HCT116 (cell line): ENCODE measurements around the gene SPIRE2. TPM values are rescaled to one million over a fixed set of nuclear protein-coding genes. Genes with fewer than 3 reads are reported as not detected.

Experiments used
- ATAC-seq: fragments of 200-7000 bp; cut with Tn5 transposase; 2 replicates; pipeline ENCODE4 v1.9.1; 2020; ENCODE audit warnings: mild to moderate bottlenecking, moderate library complexity
- BruUV-seq: library from RNA; stranded (reverse); fragments of 400-500 nt; replicated peaks from 2 replicates; lab custom pipeline; 2021; lab: Mats Ljungman, UMichigan
- CTCF ChIA-PET: fragments of 300-600 bp; sonication (Branson Sonifier 250); formaldehyde crosslinking; loops from one replicate; lab custom pipeline; 2021; ENCODE audit warnings: antibody characterized with exemption; lab: Charles Lee
- POLR2A ChIA-PET: fragments of 300-600, 350-600 bp; sonication (Branson Sonifier 250); formaldehyde crosslinking; loops from one replicate; lab custom pipeline; 2021; ENCODE audit warnings: antibody characterized with exemption; lab: Charles Lee
- RAD21 ChIA-PET, 2 experiments: fragments of 300-600 bp; sonication (Branson Sonifier 250); formaldehyde crosslinking; loops; one replicate each; lab custom pipeline; 2023; ENCODE audit warnings: low total read pairs in 2 of 2; ENCODE audit not compliant: uncharacterized antibody in 2 of 2, unreplicated experiment in 2 of 2, low non-redundant PET in 1 of 2; lab: Charles Lee
- DNase-seq: peaks from one replicate; pipeline ENCODE4 v3.0.0-alpha.2; 2010; ENCODE audit warnings: low read depth, low spot score
- H2AFZ ChIP-seq: fragments of 200-600 bp; shearing (Covaris generic), sonication (generic); 2 replicates; pipeline ENCODE4 v1.6.1; 2017; ENCODE audit warnings: low read depth, mixed run types, mixed read lengths, antibody characterized with exemption, low read length; ENCODE audit not compliant: poor library complexity, severe bottlenecking
- H3K27ac ChIP-seq: 2 replicates; pipeline ENCODE4 v1.5.1; 2012; ENCODE audit warnings: low read depth, low read length
- H3K27me3 ChIP-seq: fragments of 200-600 bp; sonication (generic); 2 replicates; pipeline ENCODE4 v1.6.1; 2016; ENCODE audit warnings: mixed run types, low read length, mixed read lengths; ENCODE audit not compliant: insufficient read depth
- H3K36me3 ChIP-seq, 2 experiments: fragments of 200-500 bp in 1 of 2; fragments of 200-600 bp in 1 of 2; sonication (Bioruptor generic) in 1 of 2; sonication (generic) in 1 of 2; 2 replicates each; pipeline versions ENCODE4 v1.5.1 to v1.6.1; 2014 to 2016; ENCODE audit warnings: low read length in 2 of 2, inconsistent platforms in 1 of 2, mixed read lengths in 1 of 2, mixed run types in 1 of 2; ENCODE audit not compliant: insufficient read depth in 2 of 2, control insufficient read depth in 1 of 2
- H3K4me1 ChIP-seq, 2 experiments: fragments of 200-600 bp in 1 of 2; sonication (generic) in 1 of 2; 2 replicates each; pipeline versions ENCODE4 v1.5.1 to v1.6.1; 2012 to 2017; ENCODE audit warnings: low read length in 2 of 2, inconsistent platforms in 1 of 2, mild to moderate bottlenecking in 1 of 2, mixed read lengths in 1 of 2, mixed run types in 1 of 2, moderate library complexity in 1 of 2; ENCODE audit not compliant: insufficient read depth in 2 of 2, control insufficient read depth in 1 of 2
- H3K4me2 ChIP-seq: fragments of 200-600 bp; sonication (generic); 2 replicates; pipeline ENCODE4 v1.6.1; 2017; ENCODE audit warnings: mixed run types, low read length, mixed read lengths
- H3K4me3 ChIP-seq, 2 experiments: fragments of 200-600 bp in 1 of 2; sonication (generic) in 1 of 2; replicated peaks in 1 of 2; 2 replicates each; pipeline ENCODE4 v1.5.1; 2011 to 2016; ENCODE audit warnings: low read length in 2 of 2, control low read depth in 1 of 2, low read depth in 1 of 2, mild to moderate bottlenecking in 1 of 2, mixed read lengths in 1 of 2, mixed run types in 1 of 2
- H3K79me2 ChIP-seq: fragments of 200-600 bp; sonication (generic); 2 replicates; pipeline ENCODE4 v1.6.1; 2017; ENCODE audit warnings: mild to moderate bottlenecking, mixed run types, low read length, moderate library complexity, mixed read lengths; ENCODE audit not compliant: insufficient read depth
- H3K9ac ChIP-seq: fragments of 200-600 bp; sonication (generic); 2 replicates; pipeline ENCODE4 v1.6.1; 2016; ENCODE audit warnings: low read length, mixed read lengths
- H3K9me2 ChIP-seq: fragments of 200-600 bp; sonication (generic), shearing (Covaris generic); 2 replicates; pipeline ENCODE4 v1.6.1; 2017; ENCODE audit warnings: mixed run types, mild to moderate bottlenecking, moderate library complexity; ENCODE audit not compliant: insufficient read depth
- H3K9me3 ChIP-seq, 2 experiments: fragments of 200-500 bp in 1 of 2; fragments of 200-600 bp in 1 of 2; sonication (Bioruptor generic) in 1 of 2; sonication (generic) in 1 of 2; 2 replicates each; pipeline ENCODE4 v1.6.1; 2014 to 2017; ENCODE audit warnings: low read length in 2 of 2, mixed read lengths in 2 of 2, inconsistent platforms in 1 of 2, low read depth in 1 of 2, mild to moderate bottlenecking in 1 of 2, mixed run types in 1 of 2, moderate library complexity in 1 of 2; ENCODE audit not compliant: control insufficient read depth in 1 of 2, insufficient read depth in 1 of 2
- H4K20me1 ChIP-seq: fragments of 200-600 bp; sonication (generic), shearing (Covaris generic); 2 replicates; pipeline ENCODE4 v1.6.1; 2017; ENCODE audit warnings: mixed run types, mild to moderate bottlenecking, moderate library complexity; ENCODE audit not compliant: insufficient read depth
- CEBPB ChIP-seq: IDR thresholded peaks from 2 replicates; pipeline ENCODE4 v1.6.1; 2012; ENCODE audit warnings: low read depth
- EGR1 ChIP-seq: IDR thresholded peaks from 2 replicates; pipeline ENCODE4 v1.6.1; 2012; ENCODE audit warnings: low read depth
- EZH2phosphoT487 ChIP-seq: fragments of 200-600 bp; IDR thresholded peaks from 2 replicates; pipeline ENCODE4 v1.6.1; 2018; ENCODE audit warnings: antibody characterized with exemption, borderline replicate concordance
- FOSL1 ChIP-seq: IDR thresholded peaks from 2 replicates; pipeline ENCODE4 v1.6.1; 2012; ENCODE audit warnings: low read depth
- JUND ChIP-seq: IDR thresholded peaks from 2 replicates; pipeline ENCODE4 v1.6.1; 2012
- RAD21 ChIP-seq: IDR thresholded peaks from 2 replicates; pipeline ENCODE4 v1.6.1; 2012; ENCODE audit warnings: low read depth, mild to moderate bottlenecking
- SP1 ChIP-seq: IDR thresholded peaks from 2 replicates; pipeline ENCODE4 v1.6.1; 2012; ENCODE audit warnings: low read depth
- SRF ChIP-seq: IDR thresholded peaks from 2 replicates; pipeline ENCODE4 v1.6.1; 2012; ENCODE audit warnings: low read depth
- TCF7L2 ChIP-seq: IDR thresholded peaks from 2 replicates; pipeline ENCODE4 v1.7.0; 2011; ENCODE audit warnings: borderline replicate concordance, inconsistent platforms; ENCODE audit not compliant: insufficient read depth, insufficient read length; ENCODE audit errors: extremely low read depth
- intact Hi-C: fragments of 100-400 bp; cut with micrococcal nuclease; formaldehyde crosslinking; loops from 2 replicates; pipeline ENCODE4 v1.10.0; 2022
- total RNA-seq: library from RNA; stranded (reverse); gene quantifications from one replicate; pipeline ENCODE4 v1.2.1, GENCODE V29; 2021; ENCODE audit not compliant: unreplicated experiment
- TF ChIP-seq, protein P1 (sequence below): IDR thresholded peaks from 2 replicates; pipeline ENCODE4 v1.6.1; 2011; ENCODE audit warnings: mild to moderate bottlenecking, low read length, moderate library complexity; ENCODE audit not compliant: insufficient replicate concordance; ENCODE audit errors: extremely low read depth
- TF ChIP-seq, protein P2 (sequence below): IDR thresholded peaks from 2 replicates; pipeline ENCODE4 v1.6.1; 2012; ENCODE audit warnings: low read depth

Gene SPIRE2
- total RNA-seq, 1 experiment from 2014 or later, result 21.2 TPM

DNA sequence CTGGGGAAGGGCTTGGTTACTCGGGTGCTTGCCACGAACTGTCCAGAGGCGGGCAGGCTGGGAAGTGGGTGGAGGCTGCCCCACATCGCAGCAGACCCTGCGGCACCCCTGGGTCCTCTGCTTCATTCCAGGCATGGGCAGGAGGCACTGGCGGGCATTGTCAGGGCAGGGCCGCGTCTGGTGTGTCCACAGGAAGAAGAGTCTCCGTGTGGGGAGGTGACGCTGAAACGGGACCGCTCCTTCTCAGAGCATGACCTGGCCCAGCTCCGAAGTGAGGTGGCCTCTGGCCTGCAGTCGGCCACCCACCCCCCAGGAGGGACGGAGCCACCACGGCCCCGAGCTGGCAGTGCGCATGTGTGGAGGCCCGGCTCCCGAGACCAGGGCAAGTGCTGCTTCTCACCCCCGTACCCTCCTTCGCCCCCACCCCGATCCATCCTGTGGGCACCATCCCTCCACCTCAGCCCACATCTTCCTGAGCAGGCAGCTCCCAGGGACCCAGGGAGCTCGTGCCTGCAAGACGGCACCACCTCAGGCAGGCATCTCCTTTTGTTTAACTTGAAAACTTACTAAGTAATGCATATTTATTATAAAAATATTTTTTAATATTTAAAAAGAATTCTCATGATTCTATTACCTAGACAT, 30.8 kb downstream of the SPIRE2 start:
- H3K79me2 ChIP-seq, result no peaks in the 10 kb centered on the region
- no peak overlapping the region for H3K27ac ChIP-seq
- H3K4me3 ChIP-seq, result no peak overlapping the region
- H2AFZ ChIP-seq, result no peak overlapping the region
- intact Hi-C loops, result no loop called here
- DNase-seq, result no peak
- H3K36me3 ChIP-seq, result no peaks in the 10 kb centered on the region; a peak in 1 of 4 replicates
- TF ChIP-seq SP1, result no peak
- TF ChIP-seq FOSL1, result no peak
- TF ChIP-seq, protein P1, sequence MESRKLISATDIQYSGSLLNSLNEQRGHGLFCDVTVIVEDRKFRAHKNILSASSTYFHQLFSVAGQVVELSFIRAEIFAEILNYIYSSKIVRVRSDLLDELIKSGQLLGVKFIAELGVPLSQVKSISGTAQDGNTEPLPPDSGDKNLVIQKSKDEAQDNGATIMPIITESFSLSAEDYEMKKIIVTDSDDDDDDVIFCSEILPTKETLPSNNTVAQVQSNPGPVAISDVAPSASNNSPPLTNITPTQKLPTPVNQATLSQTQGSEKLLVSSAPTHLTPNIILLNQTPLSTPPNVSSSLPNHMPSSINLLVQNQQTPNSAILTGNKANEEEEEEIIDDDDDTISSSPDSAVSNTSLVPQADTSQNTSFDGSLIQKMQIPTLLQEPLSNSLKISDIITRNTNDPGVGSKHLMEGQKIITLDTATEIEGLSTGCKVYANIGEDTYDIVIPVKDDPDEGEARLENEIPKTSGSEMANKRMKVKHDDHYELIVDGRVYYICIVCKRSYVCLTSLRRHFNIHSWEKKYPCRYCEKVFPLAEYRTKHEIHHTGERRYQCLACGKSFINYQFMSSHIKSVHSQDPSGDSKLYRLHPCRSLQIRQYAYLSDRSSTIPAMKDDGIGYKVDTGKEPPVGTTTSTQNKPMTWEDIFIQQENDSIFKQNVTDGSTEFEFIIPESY, result no peak
- no peak for TF ChIP-seq JUND
- no peak for TF ChIP-seq RAD21
- no peak for TF ChIP-seq SRF
- TF ChIP-seq TCF7L2, result no peak
- TF ChIP-seq, protein P2, sequence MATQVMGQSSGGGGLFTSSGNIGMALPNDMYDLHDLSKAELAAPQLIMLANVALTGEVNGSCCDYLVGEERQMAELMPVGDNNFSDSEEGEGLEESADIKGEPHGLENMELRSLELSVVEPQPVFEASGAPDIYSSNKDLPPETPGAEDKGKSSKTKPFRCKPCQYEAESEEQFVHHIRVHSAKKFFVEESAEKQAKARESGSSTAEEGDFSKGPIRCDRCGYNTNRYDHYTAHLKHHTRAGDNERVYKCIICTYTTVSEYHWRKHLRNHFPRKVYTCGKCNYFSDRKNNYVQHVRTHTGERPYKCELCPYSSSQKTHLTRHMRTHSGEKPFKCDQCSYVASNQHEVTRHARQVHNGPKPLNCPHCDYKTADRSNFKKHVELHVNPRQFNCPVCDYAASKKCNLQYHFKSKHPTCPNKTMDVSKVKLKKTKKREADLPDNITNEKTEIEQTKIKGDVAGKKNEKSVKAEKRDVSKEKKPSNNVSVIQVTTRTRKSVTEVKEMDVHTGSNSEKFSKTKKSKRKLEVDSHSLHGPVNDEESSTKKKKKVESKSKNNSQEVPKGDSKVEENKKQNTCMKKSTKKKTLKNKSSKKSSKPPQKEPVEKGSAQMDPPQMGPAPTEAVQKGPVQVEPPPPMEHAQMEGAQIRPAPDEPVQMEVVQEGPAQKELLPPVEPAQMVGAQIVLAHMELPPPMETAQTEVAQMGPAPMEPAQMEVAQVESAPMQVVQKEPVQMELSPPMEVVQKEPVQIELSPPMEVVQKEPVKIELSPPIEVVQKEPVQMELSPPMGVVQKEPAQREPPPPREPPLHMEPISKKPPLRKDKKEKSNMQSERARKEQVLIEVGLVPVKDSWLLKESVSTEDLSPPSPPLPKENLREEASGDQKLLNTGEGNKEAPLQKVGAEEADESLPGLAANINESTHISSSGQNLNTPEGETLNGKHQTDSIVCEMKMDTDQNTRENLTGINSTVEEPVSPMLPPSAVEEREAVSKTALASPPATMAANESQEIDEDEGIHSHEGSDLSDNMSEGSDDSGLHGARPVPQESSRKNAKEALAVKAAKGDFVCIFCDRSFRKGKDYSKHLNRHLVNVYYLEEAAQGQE, result no peak
- no peak for TF ChIP-seq EGR1
- TF ChIP-seq CEBPB, result no peak
- TF ChIP-seq EZH2phosphoT487, result no peak
- peaks cover 2 to 3% of the 10 kb centered on the region in 2 experiments; a peak in 3 of 4 replicates for H3K4me1 ChIP-seq
- RAD21 ChIA-PET, result no interaction called here
- no peaks in the 10 kb centered on the region for H4K20me1 ChIP-seq
- BruUV-seq, result no TSS peak
- POLR2A ChIA-PET, result no interaction called here
- ATAC-seq, result no peak
- CTCF ChIA-PET, result interaction anchor here (2.7 to 3.3 kb wide), 4 partner anchors 14 to 159 kb away, joined by 14 to 20 read pairs (median 20); partner anchors contain the start of genes SPATA2L and TCF25
- no peaks in the 10 kb centered on the region for H3K27me3 ChIP-seq
- no peaks in the 10 kb centered on the region for H3K9me3 ChIP-seq
- H3K9me2 ChIP-seq, result no peaks in the 10 kb centered on the region
- H3K4me2 ChIP-seq, result no peak overlapping the region
- no peak overlapping the region for H3K9ac ChIP-seq
